ENCODE measurements around the gene S100A10.

S100A10 gene, protein sequence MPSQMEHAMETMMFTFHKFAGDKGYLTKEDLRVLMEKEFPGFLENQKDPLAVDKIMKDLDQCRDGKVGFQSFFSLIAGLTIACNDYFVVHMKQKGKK

DNA sequence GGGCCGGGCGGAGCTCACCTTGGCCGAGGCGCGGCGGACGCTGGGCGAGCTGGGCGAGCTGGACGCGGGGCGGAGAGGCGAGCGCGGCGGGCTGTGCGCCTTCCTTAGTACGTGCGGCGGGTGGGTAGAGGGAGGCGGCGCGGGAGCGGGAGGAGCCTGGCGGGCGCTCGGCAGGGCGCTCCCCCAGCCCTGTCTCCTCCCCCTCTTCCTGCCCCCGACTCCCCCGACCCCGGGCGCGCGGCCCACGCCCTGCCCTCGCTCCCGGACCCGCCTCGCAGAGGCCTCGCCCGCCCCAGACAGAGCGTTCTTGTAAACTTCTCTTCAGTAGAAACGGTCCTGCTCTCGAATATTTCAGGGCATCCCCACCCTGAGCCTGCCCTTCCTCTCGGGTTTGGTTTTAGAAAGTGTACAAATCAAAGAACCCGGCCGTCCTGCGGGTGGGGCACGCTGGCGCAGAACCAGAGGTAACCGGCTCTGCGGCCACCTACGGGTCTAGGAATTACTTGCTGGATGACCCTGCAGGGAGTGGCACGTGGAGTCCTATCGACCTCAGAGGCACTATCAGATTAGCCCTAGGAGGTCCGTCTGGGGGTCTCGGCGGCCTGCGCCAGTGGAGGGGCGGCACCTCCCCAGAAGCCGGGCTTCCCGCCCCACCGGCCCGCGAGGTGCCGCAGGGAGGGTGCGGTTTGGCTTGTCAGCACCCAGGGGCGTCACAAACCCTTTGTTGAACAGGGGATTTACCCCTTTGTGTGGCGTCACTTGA, at the start of gene S100A10:
Gene S100A10 (minus strand): TSS at position 126 of the 763 bp plus-strand sequence. CDS start 7,629 bp downstream, outside the sequence.
- DNase-seq (ENCODE audit: low read depth), result no peak

DNA sequence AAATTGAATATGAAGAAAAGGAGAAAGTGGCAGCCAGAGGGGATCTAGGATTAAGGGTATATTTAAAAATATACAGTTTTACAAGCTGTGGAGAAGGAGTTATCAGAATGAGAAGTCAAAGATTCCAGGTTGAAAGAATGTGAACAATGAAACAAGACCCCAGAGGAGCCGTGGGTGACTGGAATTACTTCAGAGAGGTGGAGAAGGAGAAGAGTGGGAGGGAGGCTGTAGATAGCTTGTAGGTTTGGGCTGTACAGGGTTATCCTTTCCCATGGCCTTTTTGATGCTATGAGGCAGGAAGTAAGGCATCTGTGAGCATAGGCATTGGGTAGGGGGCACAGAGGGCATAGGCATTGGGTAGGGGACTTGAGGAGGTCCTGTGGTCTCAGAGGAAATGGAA, 48.4 kb upstream of the S100A10 start:
- no peak for DNase-seq (ENCODE audit: low read depth)

DNA sequence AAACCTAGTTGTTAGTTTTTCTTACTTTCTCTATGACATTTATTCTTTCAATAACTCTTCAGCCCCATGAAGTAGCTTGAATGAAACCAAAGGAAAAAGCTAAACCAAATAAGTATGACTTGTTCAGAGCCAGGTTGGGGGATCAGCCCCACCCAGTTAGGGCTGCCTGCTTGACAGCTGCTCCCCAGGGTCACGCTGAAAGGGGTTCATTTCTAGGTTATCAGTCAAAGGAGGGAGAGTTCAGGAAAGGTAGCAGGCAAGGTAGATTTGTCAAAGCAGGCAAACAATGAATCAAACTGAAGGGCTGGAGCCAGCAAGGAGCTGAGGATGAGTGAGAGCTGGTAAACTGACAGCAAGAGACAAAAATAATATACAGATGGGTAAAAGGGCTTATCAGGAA, 46.2 kb upstream of the S100A10 start:
- DNase-seq (ENCODE audit: low read depth), result no peak

DNA sequence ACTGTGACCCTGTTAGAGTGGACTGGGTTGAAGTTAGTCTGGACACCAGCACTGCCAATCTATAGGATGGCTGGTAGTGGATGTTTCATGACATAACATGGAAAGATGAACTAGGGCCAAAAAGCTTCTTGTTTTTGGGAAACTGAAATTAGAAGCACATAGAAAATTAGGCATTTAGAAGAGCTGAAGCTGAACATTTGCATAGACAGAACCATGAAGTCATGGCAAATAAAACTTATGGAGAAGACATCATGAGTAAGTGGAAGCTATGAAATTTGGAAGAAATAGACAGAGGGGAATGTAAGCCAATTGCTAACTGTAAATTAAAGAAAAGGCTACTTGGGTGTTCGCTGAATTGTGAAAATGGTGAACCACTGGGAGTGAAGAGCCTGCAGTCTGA, 45.8 kb upstream of the S100A10 start:
- DNase-seq (ENCODE audit: low read depth), result no peak

DNA sequence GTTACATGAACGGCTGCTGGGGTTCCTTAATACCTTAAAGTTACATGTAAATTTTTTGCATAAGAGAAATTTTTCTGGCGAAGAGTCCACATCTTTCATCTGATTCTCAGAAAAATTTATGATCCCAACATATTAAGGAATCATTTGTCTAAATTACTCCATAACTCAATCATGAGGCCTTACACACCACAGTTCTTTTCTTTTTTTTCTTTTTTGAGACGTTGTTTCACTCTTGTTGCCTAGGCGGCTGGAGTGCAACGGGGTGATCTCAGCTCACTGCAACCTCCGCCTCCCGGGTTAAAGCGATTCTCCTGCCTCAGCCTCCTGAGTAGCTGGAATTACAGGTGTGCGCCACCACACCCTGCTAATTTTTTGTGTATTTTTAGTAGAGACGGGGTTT, 45.2 kb upstream of the S100A10 start:
- no peak for DNase-seq (ENCODE audit: low read depth)

DNA sequence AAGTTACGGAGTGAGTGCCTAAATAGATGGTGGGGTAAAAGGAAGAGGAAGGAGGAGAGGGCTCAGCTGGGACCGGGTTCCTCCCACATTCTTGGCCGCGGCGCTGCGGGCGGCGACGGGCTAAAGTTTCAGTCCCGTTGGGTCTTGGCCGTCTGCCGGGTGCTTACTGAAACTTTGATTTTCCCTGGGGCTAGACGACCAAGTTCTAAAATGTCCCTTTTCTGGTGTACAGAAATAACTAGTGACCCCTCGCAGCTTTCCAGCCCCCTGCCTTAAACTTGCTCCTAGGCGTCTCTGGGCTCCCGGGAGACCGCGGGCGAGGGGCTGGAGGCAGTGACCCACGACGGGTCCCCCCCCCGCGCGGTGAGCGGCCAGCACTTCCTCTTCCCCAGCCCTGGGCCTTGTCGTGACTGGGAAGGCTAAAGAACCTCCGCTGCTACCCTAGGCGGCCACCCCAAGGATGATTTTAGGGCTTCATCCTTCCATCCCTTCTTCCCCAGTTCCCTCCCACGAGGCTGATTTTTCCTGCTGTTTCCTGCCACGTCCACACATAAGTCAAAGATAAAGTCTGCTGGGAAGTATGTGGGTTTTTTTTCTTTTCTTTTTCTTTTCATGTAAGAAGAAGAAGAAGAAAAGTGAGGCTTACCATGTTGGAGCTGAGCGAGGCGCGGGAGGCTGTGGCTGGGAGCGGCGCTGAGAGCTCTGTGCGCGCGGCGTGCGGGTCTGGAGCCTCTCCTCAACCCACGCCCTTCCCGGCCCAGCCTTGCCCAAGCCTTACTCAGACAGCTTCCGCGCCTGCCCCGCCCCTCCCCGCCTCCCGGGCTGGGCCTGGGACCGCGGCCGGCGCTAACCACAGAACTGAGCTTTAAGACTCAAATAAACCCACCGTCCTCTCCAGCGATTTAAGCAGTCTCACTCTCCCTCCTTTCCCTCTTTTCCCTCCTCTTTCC, 42.9 kb upstream of the S100A10 start, which contains the start of gene S100A11:
Gene S100A11 (minus strand): TSS at position 738 of the 950 bp plus-strand sequence. CDS start 89 bp downstream, at position 649.
- no peak for DNase-seq (ENCODE audit: low read depth)

DNA sequence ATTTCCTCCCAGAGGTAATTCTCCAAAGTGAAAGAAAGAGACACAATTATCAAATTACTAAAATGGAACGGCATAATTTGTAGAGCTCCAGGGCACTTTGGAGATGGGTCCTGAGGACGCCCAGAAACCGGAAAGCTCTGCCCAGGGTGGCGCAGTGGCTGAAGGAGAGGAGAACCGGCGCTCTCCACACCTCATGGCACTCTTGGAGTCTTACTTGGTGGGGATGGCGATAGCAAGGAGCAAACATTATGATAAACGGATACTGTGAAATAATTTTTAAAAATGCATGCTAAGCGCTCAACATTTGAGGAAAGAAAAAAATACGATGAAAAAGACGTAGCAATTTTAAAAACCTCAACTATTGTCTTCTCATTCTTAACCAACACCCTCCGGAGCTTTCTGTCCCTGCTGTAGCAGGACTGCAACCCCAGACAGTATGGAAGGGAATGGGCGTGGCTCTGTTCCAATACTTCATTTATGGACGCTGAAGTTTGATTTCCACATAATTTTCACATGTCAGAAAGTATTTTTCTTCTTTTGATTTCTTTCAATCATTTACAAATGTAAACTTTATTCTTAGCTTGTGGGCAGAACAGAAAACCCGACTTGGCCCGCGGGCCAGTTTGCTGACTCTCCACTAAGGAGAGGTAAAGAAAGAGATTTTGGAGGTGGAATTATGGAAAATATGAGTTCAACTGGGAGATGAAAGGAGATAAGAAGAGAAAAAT, 42.0 kb upstream of the S100A10 start:
- DNase-seq (ENCODE audit: low read depth), result no peak

DNA sequence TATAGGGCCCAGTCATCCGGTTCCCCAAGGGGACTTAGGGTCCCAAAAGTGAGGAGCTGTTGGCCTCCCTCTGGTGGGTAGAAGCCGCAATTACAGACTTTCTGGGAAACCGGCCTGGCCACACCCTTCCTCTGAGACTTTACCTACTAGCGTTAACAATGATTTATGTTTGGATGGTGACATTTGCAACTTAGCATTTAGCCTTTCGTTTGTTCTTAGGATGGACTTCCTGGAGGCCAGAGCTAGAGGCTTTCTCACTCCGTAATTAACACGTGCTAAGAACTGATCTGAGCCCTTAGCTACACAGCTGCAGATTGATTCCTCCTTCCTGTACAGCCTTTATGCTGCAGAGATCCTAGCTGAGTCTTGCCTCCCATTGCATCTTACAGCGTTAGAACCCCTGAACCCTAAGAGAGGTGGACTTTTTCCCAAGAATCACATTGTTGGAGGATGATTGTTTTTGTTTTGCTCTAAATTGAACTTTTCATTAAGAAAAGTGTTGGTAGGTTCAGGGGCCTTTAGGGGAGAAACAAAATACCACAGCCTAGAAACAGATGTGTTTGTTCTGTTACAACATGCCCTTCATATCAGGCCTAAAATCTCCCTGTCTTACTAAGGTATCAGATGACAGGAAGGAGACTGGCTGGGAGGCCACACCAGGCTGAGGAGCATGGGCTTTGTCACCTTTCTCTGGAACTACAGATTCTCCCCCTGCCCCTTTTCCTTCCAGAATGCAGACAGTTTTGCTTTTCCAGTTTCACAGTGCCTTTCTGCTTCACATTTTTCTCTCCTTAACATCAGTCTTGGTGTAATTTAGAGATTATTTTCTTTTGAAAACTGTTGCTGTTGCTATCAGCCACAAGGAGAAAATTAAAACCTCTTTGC, 41.2 kb upstream of the S100A10 start:
- no peak for DNase-seq (ENCODE audit: low read depth)

DNA sequence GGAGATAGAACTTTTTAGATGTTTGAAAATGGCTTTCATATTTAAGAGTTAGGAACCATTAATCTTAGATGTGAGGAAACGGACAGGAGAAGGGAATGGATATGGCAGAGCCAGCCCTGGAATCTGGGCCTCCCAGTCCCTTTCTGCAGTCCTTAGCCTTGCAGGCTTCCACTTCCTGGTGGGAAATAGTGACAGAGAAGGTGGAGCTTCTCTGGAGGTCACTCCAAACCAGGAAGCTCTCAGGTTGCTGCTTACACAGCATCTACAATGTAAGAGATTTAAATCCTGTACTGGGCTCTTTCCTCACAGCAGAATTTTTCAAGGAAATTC, 40.6 kb upstream of the S100A10 start:
- DNase-seq (ENCODE audit: low read depth), result no peak

DNA sequence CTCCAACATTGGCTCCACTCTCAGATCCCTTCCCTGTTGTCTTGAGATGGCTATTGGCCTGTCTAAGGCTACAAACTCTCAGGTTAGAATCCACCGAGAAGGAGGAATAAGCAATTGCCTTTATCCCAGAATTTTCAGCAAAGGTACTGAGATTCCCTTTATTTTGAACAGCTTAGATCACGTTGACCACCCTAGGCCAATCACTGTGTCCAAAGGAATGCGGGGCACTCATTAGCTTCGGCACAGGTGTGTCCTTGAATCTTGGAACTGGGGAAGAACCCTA, 36.2 kb upstream of the S100A10 start:
- no peak for DNase-seq (ENCODE audit: low read depth)

DNA sequence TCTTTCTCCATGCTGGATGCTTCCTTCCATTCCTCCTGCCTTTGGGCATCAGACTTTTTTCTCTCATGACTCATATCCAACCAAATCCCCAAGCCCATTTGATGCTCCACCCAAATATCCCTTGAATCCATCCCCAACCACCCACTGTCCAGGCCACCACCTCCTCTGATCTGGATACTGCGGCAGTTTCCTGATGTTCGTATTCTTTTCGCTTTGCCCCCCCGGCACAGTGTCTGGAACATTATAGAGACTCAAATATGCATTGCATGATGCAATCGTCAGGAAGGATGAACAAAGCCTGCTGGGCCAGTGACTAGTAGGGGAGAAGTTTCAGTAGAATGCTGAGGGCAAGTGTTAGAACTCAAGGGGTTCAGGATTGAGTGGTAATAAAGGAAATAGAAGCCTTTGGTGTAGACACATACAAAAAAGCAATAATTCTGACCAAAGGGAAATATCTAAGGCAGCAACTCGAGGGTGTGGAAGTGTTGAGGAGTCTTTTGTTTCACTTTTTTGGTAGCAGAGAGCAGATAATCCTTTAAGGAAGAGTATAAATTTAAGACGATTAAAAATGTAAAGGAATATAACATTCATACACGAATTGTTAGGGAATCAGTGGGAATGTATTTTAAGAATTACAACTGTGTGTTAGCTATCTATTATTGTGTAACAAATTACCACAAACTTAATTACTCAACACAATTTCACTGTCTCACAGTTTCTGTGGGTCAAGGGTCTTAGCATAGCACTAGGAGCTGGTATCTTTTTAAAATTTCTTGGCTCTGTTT, 35.7 kb upstream of the S100A10 start:
- no peak for DNase-seq (ENCODE audit: low read depth)

DNA sequence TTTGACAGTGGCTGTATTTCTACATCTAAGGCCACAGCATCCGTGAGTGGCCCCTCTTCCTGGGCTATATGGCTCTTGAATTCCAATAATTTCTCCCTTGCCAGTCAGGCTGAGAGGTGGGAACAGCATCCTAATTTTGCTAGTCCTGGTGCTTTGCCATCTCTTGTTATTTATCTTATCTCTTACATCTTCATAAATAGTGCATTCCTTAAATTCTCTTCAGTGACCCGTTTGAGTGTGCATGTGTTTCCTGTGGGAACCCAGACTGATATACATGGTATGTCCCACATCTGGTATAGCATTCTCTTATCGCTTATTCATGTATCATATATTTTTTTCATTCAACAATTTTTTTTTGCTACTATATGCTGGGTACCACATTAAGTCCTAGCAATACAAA, 33.2 kb upstream of the S100A10 start:
- no peak for DNase-seq (ENCODE audit: low read depth)

DNA sequence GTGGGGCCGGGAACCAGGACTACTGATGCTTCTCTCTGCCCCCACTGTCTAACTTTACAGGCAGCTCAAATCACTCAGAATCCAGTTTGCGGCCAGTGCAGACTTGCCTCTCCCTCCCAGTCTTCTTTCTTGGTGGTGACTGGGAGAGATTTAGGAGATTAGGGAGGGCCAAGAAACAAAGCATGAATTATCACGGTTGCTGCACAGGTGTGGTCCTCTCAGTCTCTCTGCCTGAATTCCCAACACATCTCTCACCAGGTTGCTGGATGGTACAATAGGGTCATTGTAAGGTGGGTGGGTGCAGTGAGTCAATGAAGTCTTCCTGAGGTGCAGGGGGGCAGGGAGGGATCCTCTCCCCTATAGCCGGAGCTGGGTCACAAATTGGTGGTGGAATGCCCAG, 30.6 kb upstream of the S100A10 start:
- DNase-seq (ENCODE audit: low read depth), result no peak

DNA sequence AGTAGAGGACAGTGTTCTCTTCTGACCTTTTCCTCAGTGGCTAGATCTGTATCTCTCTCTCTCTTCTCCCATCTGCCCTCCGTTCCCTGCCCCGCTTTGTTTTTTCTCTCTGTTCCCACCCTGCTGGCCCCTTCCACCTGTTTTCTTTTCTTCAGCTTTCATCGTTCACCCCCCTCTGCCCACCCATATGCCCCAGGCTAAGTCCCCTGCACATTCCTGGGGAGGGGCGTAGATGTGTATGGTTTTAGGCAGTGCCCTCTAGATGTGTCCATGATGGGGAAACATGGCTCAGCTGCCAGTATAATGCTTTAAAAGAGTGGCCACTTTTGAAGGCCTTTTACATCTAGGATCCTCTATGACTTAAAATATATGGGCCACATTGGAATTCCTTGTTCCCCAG, 29.6 kb upstream of the S100A10 start:
- DNase-seq (ENCODE audit: low read depth), result no peak

DNA sequence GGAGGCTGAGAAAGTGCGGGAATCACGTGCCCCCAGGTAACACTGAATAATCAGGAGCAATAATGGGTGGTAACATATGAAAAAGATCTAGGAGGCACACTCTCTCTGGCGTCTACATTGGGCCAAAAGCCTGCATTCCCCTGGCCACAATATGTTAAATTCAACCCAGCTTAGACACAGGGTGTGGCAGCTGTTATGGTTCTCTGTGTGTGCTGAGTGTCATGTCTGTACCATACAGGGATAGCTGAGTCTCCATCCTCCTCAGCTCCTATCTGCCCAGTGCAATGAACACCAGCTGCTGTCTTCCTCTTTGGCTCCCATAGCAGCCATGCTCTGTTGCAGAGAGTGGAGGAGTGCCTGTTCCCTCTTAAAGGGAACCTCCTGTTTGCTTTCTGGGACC, 28.8 kb upstream of the S100A10 start:
- DNase-seq (ENCODE audit: low read depth), result no peak

DNA sequence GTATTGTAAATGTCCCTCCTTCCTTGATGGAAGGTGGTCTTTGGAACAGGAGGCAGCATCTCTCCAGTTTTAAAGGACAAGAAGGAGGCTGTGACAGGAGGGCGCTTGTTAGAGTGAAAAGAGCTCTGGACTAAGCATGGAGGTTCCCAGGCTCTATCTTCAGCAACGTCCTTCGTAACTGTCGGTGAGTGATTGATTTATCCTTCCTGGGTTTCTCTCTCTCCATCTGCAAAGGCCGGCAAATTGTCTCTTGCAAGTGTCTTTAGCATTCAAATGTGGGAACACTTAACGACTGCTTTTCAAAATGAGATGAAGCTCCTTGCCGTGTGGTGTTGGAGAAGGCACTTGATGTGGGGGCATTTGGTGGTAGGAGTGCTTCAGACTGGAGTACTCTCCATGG, 27.9 kb upstream of the S100A10 start:
- DNase-seq (ENCODE audit: low read depth), result no peak

DNA sequence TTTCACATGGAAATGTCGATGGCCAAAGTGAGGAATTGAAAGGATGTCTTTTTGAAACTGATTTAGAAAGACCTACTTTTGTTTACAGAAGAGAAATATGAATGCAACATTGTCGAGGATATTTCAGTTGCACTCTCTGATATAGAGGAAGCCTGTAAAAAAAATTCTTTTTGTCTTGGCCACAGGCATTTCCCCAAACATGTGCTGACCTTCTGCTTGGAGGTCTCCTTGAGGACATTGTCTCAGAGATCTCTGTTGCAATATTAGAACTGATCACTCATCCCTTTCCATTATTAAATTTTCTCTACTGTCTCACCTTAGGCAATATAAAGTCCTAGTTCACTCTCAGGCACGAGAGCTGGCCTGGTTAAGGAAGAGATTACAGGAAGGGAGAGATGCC, 27.2 kb upstream of the S100A10 start:
- no peak for DNase-seq (ENCODE audit: low read depth)

DNA sequence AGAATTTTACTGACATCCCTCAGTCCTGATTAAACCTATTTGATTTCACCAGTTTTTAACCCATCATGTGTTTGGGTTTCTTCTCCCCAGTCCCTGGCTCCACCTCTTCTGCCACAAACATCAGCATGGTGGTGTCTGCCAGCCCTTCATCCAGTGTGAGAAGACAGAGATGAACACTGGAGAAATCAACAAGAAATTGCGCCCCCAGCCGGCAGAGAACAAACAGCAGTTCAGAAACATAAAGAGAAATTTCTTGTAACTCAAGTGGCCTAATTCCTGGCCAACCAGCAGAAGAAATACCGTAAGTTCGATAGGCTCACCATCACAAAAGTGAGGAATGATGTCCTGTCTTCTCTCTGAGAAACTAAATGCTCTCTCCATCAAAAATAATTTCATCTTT, 24.9 kb upstream of the S100A10 start:
- no peak for DNase-seq (ENCODE audit: low read depth)

DNA sequence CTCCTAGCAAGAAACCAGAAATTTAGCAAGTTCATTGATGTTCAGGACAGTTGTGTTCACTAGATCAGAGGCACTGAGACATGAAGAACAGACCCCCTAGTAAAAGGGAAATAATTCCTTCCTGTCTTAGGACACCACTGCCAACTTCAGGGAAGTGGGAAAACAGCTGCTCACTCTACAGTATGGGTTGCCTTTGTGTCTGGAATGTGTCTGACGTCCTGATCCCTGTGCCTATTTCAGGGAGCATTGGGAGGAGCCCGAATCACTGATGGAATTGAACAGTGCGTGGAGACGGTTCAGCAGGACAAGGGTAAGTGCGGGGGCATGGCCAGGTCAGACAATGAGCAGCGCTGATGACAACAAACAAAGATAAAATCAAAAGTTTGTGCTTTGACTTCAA, 22.1 kb upstream of the S100A10 start:
- no peak for DNase-seq (ENCODE audit: low read depth)

DNA sequence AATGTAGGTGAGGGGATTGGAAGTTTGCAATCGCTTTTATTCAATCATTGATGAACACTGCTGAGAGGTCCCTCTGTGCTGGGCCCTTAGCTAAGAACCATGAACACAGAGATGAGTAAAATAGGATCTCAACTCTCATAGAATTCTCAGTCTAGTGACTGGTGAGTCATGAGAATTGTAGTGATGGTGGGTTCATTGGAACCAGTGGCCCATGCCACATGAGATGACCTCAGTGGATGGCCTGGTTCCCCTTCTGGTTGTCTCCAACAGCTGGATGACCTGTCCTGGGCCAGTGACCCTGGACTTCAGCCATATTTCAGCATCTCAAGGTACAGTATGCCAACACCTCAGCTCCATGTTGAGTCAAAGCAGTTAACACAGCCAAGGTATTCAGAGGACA, 21.3 kb upstream of the S100A10 start:
- DNase-seq (ENCODE audit: low read depth), result no peak

Measured in non-pigmented ciliary epithelial cell (primary cell).